ENCODE results near the gene CETN1.

GRCh38 chr18:614193-614592 is 34.0 kb downstream of the CETN1 start:
- TF ChIP-seq ZNF274 (IDR thresholded peaks at IDR 0.05; ENCODE audit: low read depth, low read length): no peak
- no peak for TF ChIP-seq SUZ12 (IDR thresholded peaks at IDR 0.05; ENCODE audit: extremely low read depth, insufficient read depth, insufficient read length)
- no peak for TF ChIP-seq YY1 (IDR thresholded peaks at IDR 0.05; ENCODE audit: insufficient read depth, insufficient read length)

Data from NT2/D1 (cell line).